GM21515 (cell line): Measurements from ENCODE around the gene NXPH3.

ENCODE experiments used
- ATAC-seq: cut with Tn5 transposase; IDR thresholded peaks from one replicate; pipeline ENCODE4 v1.9.1; 2021; ENCODE audit not compliant: unreplicated experiment

Gene NXPH3

DNA sequence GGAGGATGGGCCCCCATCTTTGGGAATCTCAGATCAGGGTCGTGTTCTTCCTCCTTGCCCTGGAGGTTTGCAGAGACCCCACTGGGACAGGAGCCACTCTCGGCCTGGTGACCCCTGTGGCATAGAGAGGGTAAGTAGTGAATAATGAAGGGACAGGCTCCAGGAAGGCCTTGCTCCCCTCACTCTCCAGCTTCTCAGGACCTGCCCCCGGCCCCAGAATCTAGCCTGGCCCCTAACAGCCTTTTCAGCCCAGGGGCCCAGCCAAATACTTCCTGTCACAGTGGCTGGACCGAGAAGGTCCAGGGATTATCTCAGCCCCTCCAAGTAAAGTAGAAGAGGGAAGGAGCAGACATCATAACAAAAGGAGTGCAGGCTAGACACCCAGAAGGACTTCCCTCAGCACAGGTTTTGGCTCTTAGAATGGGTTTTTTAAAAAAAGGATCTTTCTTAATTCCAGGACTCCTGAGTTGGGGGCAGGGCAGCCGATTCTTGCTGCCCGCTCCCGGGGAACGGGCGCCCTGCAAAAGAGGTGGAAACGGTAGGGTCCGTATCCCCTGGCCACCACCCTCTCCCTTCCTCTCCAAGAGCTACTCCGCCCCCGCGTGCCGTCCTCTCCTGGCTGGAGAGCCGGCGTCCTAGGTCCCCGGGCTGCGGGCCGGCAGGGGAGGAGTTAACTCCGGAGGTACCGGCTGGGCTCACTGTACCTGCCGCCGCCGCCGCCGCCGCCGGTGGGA lies 559 bp upstream of the NXPH3 start:
- ATAC-seq: no peak

DNA sequence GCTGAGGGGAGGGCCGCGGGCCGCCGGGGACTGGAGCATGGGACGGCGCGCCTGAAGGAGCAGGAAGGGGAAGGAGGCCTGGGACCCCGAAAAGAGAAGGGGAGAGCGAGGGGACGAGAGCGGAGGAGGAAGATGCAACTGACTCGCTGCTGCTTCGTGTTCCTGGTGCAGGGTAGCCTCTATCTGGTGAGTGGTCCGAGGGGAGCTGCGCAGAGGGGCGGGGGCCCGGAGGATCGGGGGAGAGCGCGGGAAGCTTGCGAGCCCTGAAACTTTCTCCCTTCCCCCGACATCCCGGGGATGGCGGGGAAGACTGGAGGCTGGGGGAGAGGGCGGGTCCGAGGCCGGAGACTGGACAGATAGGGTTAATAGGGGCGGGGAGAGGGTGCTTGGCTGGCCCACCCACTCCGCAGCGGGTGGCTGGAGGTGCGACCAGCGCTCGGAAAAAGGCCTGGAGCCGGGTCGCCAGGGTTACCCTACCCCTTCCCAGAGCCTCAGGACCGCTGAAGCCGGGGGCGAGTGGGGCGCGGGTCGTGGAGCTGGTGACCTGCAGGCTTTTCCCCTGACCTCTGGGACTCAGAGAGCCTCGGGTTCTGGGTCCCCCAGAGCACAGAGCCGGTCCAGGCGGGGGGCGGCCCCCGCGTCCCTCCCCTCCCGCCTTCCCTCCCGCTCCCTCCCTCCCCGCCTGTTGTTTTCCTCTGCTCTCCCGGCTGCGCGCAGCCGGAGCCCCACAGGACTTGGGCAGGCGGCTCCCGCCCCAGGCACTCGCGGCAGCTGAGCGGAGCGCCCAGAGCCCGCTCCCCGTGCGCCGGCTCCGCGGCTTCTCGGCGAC lies 631 bp downstream of the NXPH3 start:
- ATAC-seq: no peak

DNA sequence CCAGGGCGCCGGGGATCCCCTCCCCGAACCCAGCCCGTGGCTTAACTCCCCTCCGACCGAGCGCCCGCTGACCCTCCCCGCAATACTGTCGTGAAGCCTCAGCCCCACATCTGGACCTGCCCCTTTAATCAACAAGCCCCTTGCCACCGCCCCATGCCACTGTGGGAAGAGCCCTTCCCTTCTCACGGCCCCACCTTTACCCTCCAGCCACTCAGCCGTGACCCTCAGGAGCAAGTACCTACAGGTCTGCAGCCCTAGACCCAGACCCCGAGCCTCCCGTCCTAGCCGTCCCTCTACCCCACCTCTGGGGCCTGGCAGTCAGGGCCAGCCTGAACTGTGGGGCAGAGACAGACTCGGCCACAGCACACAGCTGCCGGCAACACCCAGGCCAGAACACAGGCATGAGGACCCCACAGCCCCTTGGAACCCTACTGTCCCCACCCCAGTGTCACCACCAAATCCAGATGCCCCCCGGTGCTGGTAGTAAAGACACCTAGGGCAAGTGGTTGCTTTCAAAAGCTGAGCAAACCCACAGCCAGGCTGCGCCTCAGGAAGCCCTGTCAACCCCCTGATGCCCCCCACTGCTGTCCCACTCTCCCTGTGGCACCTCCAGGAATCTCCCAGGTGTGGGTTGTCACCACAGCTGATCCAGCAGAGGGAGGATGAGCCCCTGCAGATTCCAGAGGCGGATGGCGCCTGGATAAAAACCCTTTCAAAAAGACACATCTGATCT lies 1.4 kb downstream of the NXPH3 start:
- ATAC-seq: no peak

DNA sequence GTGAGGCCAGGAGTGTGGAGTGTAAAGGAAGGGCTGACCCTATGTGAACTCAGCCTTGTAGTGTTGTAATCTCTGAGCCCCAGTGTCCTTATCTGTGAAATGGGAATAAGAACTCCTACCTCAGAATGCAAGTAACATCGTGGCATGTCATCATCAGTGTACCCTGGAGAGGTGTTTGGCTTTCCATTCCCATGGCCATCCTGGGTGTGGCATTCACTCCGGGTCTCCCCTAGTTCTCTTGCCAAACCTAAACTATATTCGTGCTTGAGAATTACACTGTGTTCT lies 1.9 kb downstream of the NXPH3 start:
- ATAC-seq: no peak

DNA sequence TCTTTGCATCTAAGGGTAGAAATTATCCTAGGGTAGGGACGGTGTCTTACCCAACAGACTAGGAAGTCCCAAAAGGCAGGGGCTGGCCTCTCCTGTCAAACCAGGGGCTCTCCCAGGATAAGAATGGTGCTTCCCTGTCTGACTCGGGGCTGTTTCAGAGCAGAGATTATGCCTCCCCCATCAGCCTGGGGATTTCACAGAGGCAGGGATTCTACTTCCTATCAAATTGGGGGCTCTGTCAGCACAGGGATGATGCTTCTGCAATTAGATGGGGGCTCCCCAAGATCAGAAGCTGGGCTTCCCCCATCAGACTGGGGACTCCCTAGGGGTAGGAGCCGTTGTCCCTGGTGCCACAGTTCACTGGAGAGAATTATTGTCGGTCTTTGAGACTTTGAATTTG lies 2.3 kb downstream of the NXPH3 start:
- ATAC-seq: no peak

DNA sequence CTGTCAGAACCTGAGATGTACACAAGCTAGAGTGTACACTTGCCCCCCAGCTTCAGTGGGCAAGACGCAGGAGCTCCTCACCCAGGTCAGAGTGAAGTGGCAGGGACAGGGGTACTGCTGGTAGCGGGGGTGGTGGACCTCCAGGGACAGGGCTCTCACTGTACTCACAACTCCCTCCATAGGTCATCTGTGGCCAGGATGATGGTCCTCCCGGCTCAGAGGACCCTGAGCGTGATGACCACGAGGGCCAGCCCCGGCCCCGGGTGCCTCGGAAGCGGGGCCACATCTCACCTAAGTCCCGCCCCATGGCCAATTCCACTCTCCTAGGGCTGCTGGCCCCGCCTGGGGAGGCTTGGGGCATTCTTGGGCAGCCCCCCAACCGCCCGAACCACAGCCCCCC lies 2.7 kb downstream of the NXPH3 start:
- no peak for ATAC-seq

DNA sequence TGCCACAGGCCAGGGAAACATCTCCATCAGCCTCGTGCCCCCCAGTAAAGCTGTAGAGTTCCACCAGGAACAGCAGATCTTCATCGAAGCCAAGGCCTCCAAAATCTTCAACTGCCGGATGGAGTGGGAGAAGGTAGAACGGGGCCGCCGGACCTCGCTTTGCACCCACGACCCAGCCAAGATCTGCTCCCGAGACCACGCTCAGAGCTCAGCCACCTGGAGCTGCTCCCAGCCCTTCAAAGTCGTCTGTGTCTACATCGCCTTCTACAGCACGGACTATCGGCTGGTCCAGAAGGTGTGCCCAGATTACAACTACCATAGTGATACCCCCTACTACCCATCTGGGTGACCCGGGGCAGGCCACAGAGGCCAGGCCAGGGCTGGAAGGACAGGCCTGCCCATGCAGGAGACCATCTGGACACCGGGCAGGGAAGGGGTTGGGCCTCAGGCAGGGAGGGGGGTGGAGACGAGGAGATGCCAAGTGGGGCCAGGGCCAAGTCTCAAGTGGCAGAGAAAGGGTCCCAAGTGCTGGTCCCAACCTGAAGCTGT lies 3.4 kb downstream of the NXPH3 start:
- no peak for ATAC-seq

DNA sequence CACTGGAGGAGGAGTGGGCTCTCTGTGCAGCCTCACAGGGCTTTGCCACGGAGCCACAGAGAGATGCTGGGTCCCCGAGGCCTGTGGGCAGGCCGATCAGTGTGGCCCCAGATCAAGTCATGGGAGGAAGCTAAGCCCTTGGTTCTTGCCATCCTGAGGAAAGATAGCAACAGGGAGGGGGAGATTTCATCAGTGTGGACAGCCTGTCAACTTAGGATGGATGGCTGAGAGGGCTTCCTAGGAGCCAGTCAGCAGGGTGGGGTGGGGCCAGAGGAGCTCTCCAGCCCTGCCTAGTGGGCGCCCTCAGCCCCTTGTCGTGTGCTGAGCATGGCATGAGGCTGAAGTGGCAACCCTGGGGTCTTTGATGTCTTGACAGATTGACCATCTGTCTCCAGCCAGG lies 3.9 kb downstream of the NXPH3 start:
- ATAC-seq: no peak

DNA sequence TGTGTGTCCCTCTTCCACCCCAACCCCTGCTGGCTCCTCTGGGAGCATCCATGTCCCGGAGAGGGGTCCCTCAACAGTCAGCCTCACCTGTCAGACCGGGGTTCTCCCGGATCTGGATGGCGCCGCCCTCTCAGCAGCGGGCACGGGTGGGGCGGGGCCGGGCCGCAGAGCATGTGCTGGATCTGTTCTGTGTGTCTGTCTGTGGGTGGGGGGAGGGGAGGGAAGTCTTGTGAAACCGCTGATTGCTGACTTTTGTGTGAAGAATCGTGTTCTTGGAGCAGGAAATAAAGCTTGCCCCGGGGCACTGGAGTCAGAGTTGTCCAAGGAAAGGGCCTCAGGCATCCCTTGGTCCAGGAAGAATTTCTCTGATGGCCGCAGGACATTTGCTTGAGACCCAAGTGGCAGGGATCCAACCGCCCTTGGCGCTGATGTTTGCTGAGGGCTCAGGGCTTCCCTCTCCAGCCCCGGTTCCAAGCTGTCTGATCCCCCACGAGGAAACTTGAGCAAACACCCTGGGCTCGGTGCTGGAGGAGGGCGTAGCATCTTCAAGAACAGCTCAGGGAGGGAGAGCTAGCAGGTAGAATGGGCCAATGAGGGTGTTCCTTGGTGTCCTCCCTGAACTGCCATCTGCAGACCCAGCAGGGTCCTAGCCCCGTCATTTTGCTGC lies 4.5 kb downstream of the NXPH3 start:
- no peak for ATAC-seq

DNA sequence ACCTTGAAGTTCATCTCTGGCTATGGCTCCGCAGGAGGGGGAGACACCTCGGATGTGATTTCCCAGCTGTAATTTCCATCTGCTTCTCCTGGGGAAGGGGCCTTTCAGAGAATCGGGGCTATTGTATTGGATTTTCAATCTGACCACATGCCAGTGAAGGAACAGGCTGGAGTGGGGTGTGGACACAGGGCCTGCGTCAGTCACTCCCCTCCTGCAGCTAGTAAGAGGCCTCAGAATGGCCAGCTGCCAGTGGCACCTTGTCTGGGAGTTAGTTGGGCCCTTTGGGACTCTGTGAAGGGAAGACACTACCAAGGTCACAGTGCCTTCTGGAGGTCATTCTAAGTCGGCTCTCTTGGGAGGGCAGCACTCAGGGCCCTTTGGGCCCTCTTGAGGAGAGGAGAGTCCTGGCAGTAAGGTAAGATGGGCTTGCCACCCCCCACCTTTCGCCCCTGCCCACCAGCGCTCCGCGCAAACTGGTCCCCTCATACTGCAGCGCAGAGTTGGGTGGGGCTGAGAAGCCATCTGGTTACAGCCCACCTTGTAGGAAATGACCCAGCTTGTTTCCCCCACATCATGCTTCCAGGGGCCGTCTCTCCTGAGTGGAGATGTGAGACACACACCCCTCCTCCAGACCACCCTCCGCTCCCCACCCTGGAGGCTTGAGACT lies 5.4 kb downstream of the NXPH3 start:
- no peak for ATAC-seq

DNA sequence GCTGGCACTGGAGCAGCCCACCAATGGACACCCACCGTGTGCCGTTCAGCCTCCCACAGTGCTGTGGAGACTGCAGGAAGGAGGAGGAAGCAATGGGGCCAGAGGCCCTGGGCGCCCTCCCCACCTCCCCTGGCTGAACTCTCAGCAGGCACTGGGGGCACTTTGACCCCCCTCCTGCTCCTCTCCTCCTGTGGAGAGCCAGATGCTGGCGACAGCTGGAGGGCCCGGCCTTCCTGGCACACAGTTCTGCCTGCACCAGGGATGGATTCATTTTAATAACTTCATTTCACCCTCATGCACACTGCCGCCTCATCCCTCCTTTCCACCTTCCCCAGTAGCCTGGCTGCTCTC lies 6.0 kb downstream of the NXPH3 start:
- no peak for ATAC-seq

DNA sequence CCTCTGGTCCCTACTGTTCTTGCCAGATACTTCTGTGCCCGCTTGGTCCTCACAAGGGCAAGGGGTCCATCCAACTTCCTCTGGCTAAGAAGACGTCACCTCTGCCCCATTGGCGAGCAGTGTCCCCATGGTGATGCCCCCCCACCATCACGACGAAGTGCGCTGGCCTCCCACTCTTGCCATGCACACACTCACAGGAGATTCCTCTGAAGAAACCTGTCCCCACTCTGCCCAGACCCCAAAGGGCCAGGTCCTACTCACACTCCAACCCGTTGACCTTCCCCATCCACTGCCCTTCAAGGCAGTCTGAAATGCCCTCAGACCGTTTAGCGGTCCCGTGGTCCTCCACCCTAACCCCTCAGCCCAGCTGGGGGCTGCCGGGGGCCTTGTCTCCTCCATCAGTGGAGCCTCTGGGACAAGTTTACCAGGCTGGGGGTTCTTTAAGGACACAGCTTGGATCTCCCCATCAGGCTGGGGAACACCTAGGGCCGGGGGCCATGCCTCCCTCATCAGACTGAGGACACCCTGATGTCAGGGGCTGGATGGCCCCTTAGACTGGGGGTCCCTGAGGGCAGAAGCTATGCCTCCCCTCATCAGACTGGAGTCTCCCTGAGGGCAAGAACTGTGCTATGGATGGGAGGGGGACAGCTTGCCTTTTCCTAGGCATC lies 6.5 kb downstream of the NXPH3 start:
- no peak for ATAC-seq

DNA sequence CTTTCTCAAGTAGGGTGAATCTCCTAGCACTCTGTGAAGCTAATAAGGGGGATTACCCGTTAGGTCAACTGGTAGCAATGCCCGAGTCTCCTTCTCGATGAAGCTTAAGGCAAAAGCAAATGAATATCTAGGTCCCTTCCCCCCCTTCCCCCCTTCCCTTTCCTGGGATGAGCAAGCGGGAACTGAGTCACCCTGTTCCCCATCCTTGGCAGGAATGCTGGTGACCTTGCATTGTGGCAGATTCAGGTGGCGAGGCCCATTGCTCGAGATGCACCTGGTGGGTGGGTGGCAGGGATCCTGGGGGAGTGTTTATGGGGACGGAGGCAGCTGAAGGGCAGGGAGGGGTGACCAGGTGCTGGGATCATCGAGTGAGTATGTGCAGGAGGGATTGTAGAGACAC lies 7.1 kb downstream of the NXPH3 start:
- no peak for ATAC-seq

DNA sequence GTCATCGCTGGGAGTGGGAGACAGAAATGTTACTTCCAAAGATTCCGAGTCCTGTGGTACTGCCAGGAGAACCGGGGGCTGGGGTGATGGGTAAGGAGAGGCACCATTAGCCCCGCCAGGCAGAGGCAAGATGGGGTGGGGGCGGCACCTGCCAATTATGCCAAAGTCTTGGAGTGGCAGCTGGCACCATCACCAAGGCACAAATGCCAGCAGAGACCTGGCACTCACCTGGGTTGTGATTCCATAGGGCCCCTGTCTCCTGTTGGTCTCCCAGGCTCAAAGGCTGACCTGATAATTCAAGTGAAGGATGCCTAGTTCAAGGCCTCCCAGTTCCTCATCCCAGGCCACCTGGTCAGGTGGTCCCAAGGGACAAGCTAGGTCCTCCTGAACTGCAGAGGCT lies 7.6 kb downstream of the NXPH3 start:
- no peak for ATAC-seq

DNA sequence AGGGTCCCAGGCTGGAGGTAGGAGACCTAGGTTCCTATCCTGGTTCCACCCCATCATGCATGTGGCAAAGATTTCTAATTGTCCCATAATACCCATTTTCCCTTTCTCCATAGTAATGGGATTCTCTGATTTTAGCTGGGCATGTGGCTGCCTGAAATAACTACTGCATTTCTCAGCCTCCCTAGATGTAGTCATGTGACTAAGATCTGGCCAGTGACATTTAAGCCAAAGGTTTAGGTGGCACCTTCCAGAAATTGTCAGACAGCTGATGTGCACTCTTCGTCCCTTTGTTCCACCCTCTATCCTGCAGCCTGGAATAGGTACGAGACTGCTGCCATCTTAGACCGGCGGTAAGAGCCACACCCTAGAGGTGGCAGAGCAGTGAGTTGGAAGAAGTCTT lies 8.2 kb downstream of the NXPH3 start:
- ATAC-seq: no peak

DNA sequence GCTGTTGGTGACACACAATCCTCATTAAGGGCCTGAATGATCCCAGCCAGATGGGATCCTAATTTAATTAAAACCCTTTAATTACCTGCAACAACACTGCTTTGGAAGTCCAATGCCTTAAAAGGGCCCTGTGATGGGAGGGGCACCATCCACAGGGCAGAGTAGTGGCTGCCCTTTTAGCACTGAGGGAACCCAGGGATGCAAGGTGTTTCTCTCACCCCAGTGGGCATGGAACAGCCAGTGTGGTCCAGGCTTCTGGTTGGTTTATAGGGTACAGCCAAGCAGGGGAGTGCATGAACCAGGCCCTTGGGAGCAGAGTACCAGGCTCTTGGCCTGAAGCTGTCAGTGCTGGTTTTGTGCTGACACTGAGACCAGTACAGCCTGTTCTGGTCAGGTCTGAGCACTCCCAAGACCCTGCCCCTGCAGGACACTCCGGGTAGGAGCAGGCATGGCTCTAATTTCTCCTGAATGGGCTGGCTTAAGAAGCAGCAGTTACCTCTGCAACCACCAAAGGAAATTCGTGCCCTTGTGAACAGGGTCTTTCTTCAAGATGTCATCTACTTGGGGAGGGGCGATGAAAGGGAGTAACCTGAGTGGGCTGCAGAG lies 9.9 kb downstream of the NXPH3 start:
- no peak for ATAC-seq

DNA sequence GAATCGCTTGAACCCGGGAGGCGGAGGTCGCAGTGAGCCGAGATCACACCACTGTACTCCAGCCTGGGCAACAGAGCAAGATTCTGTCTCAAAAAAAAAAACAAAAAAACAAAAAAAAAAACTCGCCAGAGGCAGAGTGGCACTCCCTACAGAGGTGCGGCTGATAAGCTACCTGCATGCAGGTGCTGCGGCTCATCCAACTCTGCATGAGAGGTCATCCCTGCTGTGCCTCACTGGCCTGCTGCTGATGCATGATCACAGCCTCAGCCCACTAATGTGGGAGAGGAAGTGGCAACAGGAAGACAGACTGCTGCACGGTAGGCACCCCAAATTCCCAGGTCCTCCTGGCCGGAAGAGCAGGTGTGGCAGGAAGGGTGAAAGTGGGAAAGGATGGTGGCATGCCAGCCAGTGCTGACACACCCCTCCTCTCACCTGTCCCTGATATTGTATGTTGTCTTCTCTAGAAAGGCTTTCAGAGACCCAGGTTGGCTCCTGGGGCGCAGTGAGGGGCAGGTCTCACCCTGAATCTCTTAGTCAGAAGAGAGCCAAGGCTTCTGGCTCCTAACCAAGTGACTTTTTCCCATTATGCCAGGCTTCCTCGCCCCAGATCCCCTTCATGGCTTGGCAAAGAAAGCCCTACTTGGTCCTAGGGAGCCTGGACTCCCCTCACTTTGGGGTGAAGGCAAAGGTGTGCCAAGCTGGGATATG lies 11.8 kb downstream of the NXPH3 start:
- no peak for ATAC-seq

DNA sequence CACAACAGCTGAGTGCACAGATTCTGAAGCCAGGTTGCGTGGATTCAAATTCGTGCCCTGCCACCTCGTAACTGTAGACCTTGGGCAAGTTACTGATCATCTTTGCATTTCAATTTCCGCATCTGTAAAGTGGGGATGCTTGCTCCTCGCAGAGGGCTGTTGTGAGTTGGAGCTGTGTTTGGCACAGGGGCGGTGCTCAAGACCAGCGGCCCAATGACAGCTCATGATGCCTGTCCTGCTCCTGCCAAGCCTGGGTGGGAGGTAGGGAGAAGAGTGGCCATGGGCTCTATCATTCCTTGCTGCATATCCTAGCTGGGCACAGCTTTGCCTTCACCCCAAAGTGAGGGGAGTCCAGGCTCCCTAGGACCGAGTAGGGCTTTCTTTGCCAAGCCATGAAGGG lies 12.6 kb downstream of the NXPH3 start:
- no peak for ATAC-seq
